ENCODE results near the gene PTDSS2.

PTDSS2 gene

DNA sequence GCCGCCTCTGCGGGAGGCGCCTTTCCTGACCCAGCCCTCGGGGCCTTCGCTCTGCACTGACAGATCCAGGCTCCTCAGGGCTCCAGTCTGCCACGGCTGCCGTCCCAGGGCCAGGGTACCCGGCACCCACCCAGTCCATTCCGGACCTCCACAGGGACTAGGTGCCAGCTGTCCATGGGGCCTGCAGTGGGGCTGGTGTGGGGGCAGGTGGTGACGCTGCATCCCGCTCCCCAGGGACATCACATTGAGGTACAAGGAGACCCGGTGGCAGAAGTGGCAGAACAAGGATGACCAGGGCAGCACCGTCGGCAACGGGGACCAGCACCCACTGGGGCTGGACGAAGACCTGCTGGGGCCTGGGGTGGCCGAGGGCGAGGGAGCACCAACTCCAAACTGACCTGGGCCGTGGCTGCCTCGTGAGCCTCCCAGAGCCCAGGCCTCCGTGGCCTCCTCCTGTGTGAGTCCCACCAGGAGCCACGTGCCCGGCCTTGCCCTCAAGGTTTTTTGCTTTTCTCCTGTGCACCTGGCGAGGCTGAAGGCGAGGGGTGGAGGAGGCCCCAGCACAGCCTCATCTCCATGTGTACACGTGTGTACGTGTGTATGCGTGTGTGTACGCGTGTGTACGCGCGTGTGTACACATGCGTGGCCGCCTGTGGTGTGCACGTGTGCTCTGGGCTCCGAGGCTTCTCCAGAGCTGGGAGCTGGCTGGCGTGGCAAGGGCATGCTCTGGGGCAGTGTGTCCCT lies 40.3 kb downstream of the PTDSS2 start:
- DNase-seq (ENCODE audit: low spot score) = no peak

DNA sequence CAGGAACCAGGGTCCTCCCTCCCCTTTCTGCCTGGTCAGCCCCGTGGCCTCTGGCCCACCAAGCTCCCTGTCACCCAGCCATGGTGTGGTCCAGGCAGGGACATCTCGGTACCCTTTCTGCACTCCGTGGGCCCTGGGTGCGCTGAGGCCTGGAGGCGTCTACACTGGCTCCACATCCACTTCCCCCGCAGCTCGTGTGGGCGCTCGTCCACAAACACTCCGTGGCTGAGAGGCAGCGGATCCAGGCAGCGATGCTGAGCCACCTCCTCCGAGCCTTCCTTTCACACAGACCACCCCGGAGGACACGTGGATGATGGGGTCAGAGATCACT lies 40.8 kb downstream of the PTDSS2 start:
- no peak for DNase-seq (ENCODE audit: low spot score)

DNA sequence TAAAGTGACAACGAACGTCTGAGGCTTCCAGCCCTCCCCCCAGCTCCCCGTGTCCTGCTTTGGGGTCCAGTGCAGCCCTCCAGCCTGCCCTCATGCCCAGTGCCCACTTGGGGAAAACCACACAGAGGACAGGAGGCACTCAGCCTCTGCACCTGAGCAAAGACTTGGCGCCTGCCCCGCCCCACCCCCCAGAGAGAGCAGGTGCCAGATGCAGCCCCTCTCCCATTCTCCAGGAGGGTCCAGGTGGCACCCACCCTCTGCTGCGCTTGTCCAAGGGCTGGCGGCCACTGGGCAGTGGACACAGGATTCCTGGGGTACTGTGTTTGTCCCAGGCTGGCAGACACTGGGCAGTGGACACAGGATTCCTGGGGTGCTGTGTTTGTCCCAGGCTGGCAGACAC lies 41.3 kb downstream of the PTDSS2 start:
- no peak for DNase-seq (ENCODE audit: low spot score)

DNA sequence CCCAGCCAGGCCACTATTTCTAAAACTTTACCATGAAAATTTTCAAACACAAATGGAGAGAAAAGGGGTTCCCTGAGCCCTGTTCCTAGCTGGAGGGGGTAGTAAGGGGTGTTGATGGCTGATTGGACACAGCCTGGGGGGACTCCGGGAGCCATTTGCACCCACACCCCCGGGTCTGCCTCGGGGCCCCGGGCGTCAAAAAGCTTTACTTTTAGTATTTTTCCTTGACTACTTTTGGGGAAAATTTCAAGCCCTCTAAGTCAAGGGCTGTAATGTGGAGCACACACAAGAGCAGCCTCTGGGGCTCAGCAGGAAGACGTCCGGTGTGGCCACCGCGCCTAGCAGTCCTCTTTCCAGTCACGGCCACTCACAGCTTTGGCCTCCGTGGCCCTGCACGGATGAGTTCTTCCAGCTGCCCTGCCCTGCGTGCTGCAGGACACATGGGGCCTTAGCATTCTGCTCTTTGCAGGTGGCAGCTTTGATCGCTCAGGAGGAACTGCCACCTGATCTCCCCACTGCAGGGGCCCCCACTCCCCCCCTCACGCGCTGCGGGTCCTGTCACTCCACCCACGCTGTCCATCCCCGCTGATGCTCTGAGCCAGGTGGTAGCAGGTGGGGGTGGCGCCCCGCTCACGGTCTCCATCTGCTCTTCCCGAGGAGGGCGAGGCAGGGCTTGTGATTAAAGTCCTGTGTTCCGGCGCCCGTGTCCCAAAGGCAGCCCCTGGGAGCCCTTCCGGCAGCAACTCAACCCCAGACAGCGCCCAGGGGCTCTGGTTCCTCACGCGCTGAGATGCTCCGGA lies 42.5 kb downstream of the PTDSS2 start:
- no peak for DNase-seq (ENCODE audit: low spot score)

DNA sequence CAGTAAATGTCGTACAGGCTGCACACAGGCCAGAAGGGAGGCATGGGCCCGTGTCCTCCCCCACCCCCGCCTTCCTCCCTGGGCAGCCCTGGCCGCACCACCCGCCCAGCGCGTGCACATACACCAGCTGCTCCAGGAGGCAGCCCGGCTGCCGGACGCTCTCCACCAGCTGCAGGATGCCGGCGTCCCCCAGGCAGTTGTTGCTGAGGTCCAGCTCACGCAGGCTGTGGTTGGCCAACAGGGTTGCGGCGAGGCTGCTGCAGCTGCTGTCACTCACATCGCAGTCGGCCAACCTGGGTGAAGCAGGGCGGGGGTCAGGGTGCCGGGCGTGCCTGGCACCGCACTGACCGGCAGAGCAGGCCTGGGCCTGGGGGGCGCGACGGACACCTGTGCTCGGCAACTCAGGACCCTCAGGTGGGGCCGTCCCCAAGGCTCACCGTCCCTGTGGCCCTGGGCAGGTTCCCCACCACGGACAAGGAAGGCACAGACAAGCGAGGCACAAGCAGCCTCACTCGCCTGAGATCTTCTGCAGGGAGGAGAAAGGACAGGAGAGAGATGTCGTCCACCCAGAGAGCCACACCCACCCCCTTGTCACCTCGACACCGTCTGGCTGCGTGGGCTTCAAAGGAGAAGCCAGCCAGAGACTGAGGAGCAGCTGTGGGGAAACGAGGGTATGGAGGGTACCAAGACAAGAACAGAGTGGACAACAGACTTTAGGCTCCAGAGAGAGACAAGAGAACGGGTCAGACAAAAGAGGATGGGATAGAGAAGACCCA lies 44.9 kb downstream of the PTDSS2 start:
- DNase-seq (ENCODE audit: low spot score) = peak; percentile 94

DNA sequence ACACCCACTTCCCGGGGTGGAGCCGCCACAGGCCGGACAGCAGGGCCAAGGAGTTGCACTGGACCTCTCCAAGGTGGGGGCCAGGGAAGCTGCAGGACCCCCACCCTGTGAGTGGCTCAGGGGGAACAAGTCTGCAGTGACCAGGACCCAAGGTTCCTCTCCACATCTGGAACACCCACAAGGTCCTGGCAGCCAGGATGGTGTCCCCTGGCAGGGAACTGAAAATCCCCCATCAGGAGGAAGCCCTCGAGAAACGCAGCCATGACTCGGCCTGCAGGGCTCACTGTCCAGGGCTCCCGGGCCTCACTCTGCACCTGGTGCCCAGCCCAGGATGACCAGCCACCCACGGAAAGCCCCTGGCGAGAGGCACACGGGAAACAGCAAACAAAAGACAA lies 45.5 kb downstream of the PTDSS2 start:
- no peak for DNase-seq (ENCODE audit: low spot score)

DNA sequence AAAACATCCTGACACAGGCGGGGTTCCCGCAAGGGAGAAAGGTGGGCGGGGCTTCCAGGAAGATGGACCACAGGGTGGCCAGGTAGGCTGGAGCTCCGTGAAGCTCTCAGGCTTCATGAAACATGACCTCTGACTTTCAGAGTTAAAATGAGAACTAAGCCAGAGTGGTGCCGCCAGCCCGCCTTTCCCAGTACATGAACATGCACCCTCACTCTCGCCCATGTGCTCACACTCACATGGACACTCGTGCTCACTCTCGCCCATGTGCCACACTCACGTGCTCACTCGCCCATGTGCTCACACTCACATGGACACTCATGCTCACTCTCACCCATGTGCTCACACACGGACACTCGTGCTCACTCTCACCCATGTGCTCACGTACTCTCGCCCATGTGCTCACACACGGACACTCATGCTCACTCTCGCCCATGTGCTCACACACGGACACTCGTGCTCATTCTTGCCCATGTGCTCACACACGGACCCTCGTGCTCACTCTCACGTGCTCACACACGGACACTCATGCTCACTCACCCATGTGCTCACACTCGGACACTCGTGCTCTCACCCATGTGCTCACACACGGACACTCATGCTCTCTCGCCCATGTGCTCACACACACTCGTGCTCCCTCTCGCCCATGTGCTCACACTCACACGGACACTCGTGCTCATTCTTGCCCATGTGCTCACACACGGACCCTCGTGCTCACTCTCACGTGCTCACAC lies 46.9 kb downstream of the PTDSS2 start:
- no peak for DNase-seq (ENCODE audit: low spot score)

DNA sequence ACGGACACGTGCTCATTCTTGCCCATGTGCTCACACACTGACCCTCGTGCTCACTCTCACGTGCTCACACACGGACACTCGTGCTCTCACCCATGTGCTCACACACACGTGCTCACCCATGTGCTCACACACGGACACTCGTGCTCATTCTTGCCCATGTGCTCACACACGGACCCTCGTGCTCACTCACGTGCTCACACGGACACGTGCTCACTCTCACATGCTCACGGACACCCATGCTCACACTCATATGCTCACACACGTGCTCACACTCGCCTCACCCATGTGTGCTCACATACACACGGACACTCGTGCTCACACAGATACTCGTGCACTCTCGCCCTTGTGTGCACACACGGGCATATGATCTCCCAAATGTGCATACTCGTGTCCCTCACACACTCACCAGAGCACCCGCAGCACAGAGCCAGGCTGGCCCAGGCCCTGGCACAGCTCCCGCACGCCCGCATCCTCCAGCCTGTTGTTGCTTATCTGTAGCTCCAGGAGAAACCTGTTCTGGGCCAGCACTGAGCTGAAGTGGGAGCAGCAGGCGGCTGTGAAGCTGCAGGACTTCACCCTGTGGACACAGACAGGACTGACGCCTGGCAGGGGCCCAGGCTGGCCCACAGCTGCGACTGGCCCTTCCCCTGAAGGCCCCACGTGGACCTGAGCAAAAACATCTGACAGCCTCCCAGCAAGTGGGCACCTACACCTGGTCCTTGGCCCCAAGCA lies 47.7 kb downstream of the PTDSS2 start:
- DNase-seq (ENCODE audit: low spot score) = peak; percentile 4

DNA sequence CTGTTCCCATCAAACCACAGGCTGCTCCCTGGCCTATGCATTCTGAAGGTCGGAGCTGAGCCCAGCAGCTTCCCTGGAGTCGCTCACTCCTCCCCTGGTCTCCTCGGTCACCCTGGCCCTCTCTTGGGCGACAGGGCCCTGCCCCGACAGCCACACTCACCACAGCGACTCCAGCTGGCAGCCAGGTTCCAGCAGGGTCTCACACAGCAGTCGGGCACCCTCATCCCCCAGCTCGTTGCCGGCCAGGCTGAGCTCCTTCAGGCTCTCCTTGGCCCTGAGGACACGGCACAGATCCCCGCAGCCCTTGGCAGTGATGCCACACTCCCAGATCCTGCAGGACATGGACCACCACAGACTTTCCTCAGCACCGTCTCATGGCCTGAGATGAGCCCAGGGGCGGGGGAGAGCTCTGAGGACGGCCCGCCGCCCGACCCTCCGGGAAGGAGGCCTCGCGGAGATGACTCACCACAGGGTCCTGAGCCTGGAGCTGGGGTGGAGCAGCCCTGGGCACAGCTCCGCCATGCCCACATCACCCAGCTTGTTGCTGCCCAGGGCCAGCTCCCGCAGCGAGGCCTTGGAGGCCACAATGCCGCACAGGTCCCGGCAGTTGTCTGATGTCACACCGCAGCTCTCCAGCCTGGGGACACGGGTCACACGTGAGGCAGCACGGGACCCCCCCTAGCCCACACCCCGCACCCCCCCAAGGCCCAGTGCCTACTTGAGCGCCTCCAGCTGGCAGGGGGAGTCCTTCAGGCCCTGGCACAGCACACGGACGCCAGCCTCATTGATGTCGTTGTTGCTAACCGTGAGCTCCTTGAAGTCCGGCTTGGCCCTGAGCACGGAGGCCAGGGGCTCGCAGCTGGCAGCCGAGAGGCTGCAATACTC lies 48.5 kb downstream of the PTDSS2 start:
- peak; percentile 2 for DNase-seq (ENCODE audit: low spot score)

DNA sequence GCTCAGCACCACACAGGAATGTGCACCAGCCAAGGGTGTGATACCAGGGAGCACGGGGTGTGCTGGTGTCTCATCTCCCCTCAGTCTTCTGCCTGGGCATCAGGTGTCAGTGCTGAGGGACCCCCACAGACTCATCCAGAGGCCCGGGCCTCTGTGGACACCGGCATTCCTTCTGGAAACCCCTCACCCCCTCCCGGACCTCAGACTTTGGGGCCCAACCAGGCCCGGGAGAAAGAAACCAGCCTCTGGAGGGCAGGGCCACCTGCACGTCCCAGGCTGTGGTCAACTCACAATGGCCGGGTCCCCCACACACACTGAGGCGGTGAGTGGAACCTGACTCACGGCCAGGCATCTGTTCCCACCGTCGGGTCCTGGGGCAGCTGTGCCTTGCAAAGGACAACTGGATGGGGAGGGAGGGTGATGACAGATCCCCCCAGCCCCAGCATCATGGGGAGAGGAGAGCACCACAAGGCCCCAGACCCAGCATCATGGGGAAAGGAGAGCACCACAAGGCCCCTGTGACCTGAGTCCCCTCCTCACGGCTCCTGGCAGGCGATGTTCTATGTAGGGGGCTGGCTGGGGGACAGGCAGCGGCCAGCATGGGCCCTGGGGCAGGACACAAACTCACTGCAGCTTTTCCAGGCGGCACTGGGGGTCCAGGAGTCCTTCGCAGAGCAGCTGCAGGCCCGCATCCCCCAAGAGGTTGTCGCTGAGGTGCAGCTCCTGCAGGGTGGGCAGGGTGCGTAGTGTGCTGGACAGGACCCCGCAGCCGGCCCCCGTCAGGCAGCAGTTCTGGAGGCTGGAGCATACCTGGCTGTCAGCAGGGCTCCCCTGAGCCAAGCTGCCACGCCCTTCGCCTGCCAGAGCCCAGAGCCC lies 49.4 kb downstream of the PTDSS2 start:
- DNase-seq (ENCODE audit: low spot score) = peak; percentile 1

DNA sequence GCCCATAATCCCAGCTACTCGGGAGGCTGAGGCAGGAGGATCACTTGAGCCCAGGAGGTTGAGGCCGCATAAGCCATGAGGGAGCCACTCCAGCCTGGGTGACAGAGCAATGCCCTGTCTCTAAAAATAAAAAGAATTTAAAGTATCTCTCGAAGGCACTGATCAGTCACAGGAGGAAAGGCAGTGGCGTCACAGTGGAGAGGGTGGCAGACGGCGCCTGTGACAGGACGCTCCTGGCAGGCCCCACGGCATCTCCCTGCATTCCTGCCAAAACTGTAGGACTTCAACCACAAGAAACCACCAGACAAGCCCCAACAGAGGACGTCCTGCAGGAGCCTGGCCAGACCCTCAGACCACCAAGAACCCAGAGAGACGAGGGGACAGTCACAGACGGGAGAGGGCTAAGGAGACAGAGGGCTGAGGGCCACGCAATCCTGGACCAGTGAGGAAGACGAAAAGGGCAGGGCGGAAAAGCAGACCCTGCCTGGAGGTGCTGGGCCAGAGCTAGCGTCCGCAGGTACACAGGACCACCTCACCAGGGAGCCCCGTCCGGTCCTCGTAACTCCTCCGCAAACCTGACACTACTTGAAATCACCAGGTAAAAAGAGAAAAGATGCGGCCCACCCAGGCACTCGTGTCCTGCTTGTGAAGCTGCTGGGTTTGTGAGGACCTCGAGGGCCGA lies 51.1 kb downstream of the PTDSS2 start:
- peak; percentile 1 for DNase-seq (ENCODE audit: low spot score)

DNA sequence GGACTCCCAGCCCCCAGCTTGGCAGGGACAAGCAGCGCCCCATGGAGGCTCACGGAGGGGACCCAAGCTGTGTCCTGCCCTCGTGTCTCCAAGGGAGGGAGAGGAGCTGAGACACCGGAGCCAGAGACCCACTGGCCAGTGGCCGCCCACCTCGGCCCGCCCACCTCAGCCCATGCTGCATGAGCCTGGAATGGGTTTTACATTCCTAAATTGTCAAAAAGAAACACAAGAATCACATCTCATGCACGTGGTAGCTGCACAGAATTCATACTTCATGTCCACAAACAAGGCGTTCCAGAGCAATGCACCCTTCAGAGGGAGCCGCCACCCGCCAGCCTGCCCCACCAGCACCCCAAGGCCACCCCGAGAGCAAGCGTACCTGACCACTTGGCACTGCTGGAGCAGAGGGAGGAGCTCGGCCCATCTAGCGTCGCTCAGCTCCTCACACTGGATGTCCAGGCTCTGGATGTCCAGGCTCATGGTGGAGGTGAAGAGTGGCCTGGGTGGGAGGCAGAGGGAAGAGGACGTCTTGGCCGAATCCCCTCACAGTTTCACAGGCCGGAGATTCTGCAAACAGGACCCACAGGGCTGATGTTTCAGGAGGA lies 51.7 kb downstream of the PTDSS2 start:
- peak; percentile 3 for DNase-seq (ENCODE audit: low spot score)

DNA sequence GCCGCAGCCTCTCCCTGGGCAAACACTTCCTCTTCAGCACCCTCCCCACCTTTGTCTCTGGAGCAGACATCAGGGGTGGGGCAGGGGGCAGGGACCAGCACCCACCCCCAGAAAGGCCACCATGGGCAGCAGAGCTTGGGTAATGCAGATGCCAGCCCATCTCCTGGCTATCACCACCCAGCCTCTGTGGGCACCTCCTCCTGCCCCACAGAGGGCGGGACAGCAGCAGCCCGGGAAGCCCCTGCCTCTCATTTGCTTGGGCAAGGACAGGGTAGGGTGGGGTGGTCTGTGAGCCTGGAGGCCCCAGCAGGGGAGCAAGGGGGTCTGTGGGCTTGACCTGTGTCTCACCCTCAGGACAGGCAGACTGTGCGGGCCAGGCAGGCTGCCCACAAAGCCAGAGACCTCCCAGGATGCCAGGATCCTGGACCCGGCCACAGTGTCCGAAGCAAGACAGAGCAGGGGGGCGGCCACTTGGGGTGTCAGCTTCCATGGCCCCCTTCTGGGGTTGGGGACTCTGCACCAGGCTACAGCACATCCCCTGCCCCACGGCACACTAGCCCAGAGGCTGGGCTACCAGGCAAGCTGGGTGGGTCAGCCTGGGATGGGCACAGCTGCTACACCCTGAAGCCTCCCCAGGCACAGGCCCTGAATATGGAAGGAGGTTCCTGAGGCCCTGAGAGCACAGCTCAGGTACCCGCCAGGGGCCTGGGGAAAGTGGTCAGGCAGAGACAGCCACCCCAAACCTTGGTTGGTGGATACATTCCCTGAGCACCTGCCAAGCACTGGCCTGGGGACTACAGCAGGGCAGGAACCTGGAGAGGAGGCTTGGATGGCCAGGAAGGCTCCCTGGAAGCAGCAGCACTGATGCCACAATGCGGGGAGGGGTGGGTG lies 52.5 kb downstream of the PTDSS2 start:
- peak; percentile 7 for DNase-seq (ENCODE audit: low spot score)

DNA sequence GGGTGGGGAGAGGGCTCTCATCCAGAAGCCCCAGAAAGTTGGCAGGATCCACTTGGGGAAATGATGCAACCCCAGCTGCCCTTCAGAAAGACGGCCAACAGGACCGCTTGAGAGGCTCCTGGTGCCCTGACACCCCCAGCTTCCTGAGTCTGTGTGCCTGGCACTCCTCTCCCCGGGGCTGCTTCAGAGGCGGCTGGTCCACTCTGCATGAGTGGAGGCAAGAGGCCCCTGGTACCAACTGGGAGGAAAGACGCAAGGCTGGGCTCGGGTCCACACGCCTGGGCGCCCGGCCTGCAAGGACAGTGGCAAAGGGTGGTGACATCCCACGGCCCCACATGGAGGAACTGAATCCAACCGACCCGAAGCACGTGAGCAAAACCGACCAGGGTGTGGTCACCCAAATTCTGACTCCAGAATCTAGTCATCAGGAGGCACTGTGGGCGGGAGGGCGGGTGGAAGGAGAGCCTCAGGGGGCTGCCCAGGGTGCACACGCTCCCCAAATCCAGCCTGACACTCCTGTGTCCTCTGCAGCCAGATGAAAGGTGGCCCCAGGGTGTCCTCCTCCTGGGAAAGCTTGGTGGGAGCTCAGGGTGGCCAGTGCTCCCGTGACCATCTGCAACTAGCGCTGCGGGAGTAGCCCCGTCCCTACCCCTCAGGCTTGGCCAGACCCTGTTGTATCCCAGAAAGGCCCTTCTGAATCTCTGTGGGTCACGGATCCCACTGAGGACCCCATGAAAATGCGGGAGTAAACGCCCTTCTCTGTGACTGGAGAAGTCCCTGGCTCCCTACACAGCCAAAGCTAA lies 53.3 kb downstream of the PTDSS2 start:
- DNase-seq (ENCODE audit: low spot score) = peak; percentile 91

DNA sequence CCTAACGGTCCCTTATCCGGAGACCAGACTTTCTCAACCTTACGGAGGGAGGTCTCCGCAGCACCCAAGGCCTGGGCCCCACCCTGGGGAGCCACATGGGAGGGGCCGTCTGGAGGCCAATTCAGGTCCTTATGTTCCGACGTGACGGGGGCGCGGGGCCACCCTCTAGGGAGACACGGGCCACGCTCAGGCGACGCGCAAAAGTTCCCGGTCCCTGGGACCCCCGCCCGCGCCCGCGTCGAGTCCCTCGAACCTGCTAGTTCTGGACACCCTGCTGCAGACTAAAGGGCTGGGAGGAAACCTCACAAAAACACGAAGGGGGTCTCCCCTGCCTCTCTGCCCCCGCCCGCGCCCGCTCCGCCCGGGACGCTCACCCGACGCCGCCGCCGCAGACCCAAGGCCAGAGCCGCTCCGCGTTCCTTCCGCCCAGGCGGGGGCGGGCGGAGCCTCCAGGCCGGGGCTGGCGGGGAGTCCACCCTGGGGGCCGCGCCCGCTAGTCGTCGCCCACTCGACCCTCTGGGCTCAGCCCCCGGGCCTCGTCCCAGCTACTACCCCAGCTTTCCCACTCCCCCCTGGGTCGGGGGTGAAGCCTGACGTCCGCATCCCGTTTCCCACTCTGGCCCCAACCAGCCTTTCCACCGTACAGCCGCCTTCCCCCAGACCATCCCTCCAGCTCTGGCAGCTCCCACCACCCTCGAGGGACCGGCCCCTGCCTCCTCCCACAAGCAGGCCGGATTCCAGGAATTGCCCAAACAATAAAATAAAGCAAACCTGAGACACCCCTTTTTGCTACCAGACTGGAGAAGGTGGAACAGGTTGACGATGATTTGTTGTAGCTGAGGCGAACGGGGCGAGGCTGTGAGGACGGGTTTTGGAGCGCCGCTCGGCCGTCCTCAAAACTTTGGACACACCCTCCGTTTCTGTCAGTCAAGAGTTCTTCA lies 54.2 kb downstream of the PTDSS2 start:
- DNase-seq (ENCODE audit: low spot score) = peak; percentile 8

DNA sequence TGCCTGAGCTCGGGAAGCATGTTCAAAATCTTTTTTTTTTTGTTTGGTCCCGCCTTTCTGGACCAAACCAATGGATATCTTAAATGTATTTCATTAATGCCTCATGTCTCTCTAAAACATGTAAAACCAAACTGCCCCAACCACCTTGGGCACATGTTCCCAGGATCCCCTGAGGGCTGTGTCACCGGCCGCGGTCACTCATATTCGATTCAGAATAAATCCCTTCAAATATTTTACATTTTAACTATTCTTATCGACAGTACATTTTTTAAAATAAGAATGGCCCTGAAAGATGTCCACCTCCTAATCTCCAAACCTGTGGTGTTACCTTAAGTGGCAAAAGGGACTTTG lies 54.9 kb downstream of the PTDSS2 start:
- DNase-seq (ENCODE audit: low spot score) = no peak
